HepG2 (cell line): ENCODE measurements around the gene OPRL1. TPM values are rescaled to one million over a fixed set of nuclear protein-coding genes. Genes with fewer than 3 reads are reported as not detected.
A peak's percentile ranks its signal among the peaks of the same experiment; 100 is the strongest.

Source experiments
- ARNTL ChIP-seq: sonication (generic); formaldehyde crosslinking; IDR thresholded peaks from 2 replicates; pipeline ENCODE4 v1.4.0; 2020; ENCODE audit warnings: mild to moderate bottlenecking, missing genetic modification reagents
- ATAD3A ChIP-seq: sonication (generic); formaldehyde crosslinking; IDR thresholded peaks from 2 replicates; pipeline ENCODE4 v1.4.0; 2020; ENCODE audit warnings: missing genetic modification reagents
- CHD2 ChIP-seq: IDR thresholded peaks from 2 replicates; pipeline ENCODE4 v1.6.1; 2011; ENCODE audit warnings: low read depth, low read length, improper control_type of control experiment
- HDAC2 ChIP-seq: sonication (generic); formaldehyde crosslinking; IDR thresholded peaks from 2 replicates; pipeline ENCODE4 v1.4.0; 2020; ENCODE audit warnings: missing genetic modification reagents
- KMT2A ChIP-seq: sonication (generic); formaldehyde crosslinking; IDR thresholded peaks from 2 replicates; pipeline ENCODE4 v1.4.0; 2020; ENCODE audit warnings: missing genetic modification reagents
- MIER2 ChIP-seq: IDR thresholded peaks from 2 replicates; pipeline ENCODE4 v1.6.1; 2016; ENCODE audit warnings: missing biosample characterization, missing genetic modification reagents
- POLR2AphosphoS5 ChIP-seq: IDR thresholded peaks from 2 replicates; pipeline ENCODE4 v1.6.1; 2012; ENCODE audit warnings: low read depth, low read length
- PTBP1 ChIP-seq: fragments of 200-400 bp; formaldehyde crosslinking; IDR thresholded peaks from 2 replicates; pipeline ENCODE4 v1.6.1; 2018; ENCODE audit warnings: low read length, low read depth; ENCODE audit not compliant: poor library complexity, severe bottlenecking
- SP2 ChIP-seq: sonication (generic); formaldehyde crosslinking; IDR thresholded peaks from 2 replicates; pipeline ENCODE4 v1.5.1; 2020; ENCODE audit warnings: mild to moderate bottlenecking, missing genetic modification reagents
- SRY ChIP-seq: sonication (generic); formaldehyde crosslinking; IDR thresholded peaks from 2 replicates; pipeline ENCODE4 v1.8.0; 2022; ENCODE audit warnings: mild to moderate bottlenecking, missing genetic modification reagents
- SYNCRIP ChIP-seq: fragments of 200-400 bp; formaldehyde crosslinking; IDR thresholded peaks from 2 replicates; pipeline ENCODE4 v1.6.1; 2018; ENCODE audit warnings: mild to moderate bottlenecking, low read depth, low read length; ENCODE audit not compliant: insufficient read depth
- U2AF2 ChIP-seq: fragments of 200-400 bp; formaldehyde crosslinking; IDR thresholded peaks from 2 replicates; pipeline ENCODE4 v1.6.1; 2017; ENCODE audit warnings: low read depth, mild to moderate bottlenecking, low read length
- ZNF136 ChIP-seq: sonication (generic); formaldehyde crosslinking; IDR thresholded peaks from 2 replicates; pipeline ENCODE4 v1.8.1; 2022; ENCODE audit warnings: low read depth, mild to moderate bottlenecking, moderate library complexity, missing genetic modification reagents
- ZNF160 ChIP-seq: sonication (generic); formaldehyde crosslinking; IDR thresholded peaks from 2 replicates; pipeline ENCODE4 v1.8.0; 2022; ENCODE audit warnings: mild to moderate bottlenecking, inconsistent platforms, missing genetic modification reagents
- ZNF20 ChIP-seq: sonication (generic); formaldehyde crosslinking; IDR thresholded peaks from 2 replicates; pipeline ENCODE4 v1.4.0; 2020; ENCODE audit warnings: mild to moderate bottlenecking, moderate library complexity, missing genetic modification reagents
- ZNF205 ChIP-seq: IDR thresholded peaks from 2 replicates; pipeline ENCODE4 v1.6.1; 2018; ENCODE audit warnings: missing biosample characterization, missing genetic modification reagents
- ZNF33A ChIP-seq: sonication (generic); formaldehyde crosslinking; IDR thresholded peaks from 2 replicates; pipeline ENCODE4 v1.5.1; 2020; ENCODE audit warnings: missing genetic modification reagents, mild to moderate bottlenecking, moderate library complexity, borderline replicate concordance
- ZNF549 ChIP-seq: sonication (generic); formaldehyde crosslinking; IDR thresholded peaks from 2 replicates; pipeline ENCODE4 v1.5.0; 2020; ENCODE audit warnings: missing genetic modification reagents
- ZNF775 ChIP-seq: sonication (generic); formaldehyde crosslinking; IDR thresholded peaks from 2 replicates; pipeline ENCODE4 v1.4.0; 2020; ENCODE audit warnings: missing genetic modification reagents, mild to moderate bottlenecking, moderate library complexity, borderline replicate concordance
- ZSCAN29 ChIP-seq: sonication (generic); formaldehyde crosslinking; conservative IDR thresholded peaks from 2 replicates; pipeline ENCODE4 v1.4.0; 2020; ENCODE audit warnings: mild to moderate bottlenecking, missing genetic modification reagents
- polyA plus RNA-seq, 8 experiments: library from polyadenylated mRNA; depleted of rRNA in 3 of 8; stranded (reverse) in 7 of 8; unstranded in 1 of 8; fragments of >200 nt; fragmentation: Illumina TruSeq in 4 of 8; extraction: Trizol in 4 of 8; gene quantifications; 2 replicates each; pipeline versions ENCODE4 v1.2.1 to v1.2.3, GENCODE V29; 2011 to 2016; ENCODE audit warnings: low read depth in 4 of 8, missing spikeins in 1 of 8, mixed read lengths in 1 of 8; ENCODE audit not compliant: insufficient read depth in 1 of 8
- total RNA-seq, 5 experiments: library from RNA; depleted of rRNA; stranded (reverse); fragments of >200 nt; fragmentation: Illumina TruSeq; extraction: Trizol; gene quantifications; 2 replicates each; pipeline ENCODE4 v1.2.3, GENCODE V29; 2016; ENCODE audit warnings: low read depth in 1 of 5
- TF ChIP-seq, protein P1 (sequence below): sonication (generic); formaldehyde crosslinking; IDR thresholded peaks from 2 replicates; pipeline ENCODE4 v1.4.0; 2020; ENCODE audit warnings: missing genetic modification reagents
- TF ChIP-seq, protein P2 (sequence below): sonication (generic); formaldehyde crosslinking; IDR thresholded peaks from 2 replicates; pipeline ENCODE4 v1.5.1; 2020; ENCODE audit warnings: missing genetic modification reagents, mild to moderate bottlenecking, borderline replicate concordance
- TF ChIP-seq, protein P3 (sequence below): sonication (generic); formaldehyde crosslinking; IDR thresholded peaks from 2 replicates; pipeline ENCODE4 v1.5.1; 2020; ENCODE audit warnings: mild to moderate bottlenecking, moderate library complexity, missing genetic modification reagents
- TF ChIP-seq, protein P4 (sequence below): sonication (generic); formaldehyde crosslinking; IDR thresholded peaks from 2 replicates; pipeline ENCODE4 v1.8.0; 2022; ENCODE audit warnings: mild to moderate bottlenecking, missing genetic modification reagents, borderline replicate concordance

Gene OPRL1
- total and polyA plus RNA-seq, 2 of the 13 experiments (the other 11 are each of a cell fraction or from before 2014, with no cell fraction given): 0.35 to 0.71 TPM

DNA sequence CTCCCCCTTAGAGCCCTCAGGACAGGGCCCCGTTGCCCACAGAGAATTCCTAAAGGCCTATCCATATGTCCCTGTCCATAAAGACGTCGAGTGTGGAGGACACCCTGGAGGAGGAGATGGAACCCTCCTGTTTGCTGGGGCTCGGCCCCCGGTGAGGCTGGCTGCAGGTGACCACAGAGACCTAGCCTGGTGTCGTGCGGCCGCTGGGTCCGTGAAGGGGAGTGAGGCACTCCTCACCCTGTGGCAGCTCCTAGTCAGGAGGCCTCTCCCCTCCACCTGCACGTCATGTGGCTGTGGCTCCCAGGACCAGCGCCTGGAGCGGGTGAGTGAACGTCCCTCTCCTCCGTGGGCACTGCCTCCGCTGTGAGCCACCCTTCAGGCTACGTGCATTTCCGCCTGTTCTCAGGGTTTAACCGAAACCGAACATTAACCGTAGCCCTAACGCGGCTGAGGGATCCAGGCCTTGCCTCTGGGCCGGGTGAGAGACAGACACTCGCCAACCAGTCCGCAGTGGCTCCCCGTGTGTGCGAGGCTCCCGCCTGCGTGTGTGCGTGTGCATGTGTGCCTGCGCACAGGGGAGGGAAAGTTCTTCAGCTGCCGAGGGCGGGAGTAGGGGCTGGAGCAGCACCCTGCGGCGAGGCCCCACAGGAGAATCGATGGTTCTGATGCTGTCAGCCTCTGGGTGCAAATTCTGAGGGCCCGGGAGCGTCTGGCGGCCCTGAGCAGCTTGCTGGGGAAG is 22.8 kb upstream of the OPRL1 start (continued):
- TF ChIP-seq HDAC2 (CRISPR knock-in tag) (0 out of 2 replicates have a peak, but pooled peaks have one; percentile 8), ZNF205 (CRISPR knock-in tag) (no peak), U2AF2 (no peak), PTBP1 (no peak), ZNF136 (CRISPR knock-in tag) (peak; percentile 28; the same call in 1 of the 2 replicates), ZNF775 (CRISPR knock-in tag) (no peak), ARNTL (no peak), CHD2 (no peak), ZNF20 (0 out of 2 replicates have a peak, but pooled peaks have one; percentile 45), MIER2 (no peak), KMT2A (CRISPR knock-in tag) (no peak), ZNF33A (no peak), ATAD3A (CRISPR knock-in tag) (no peak), ZNF160 (CRISPR knock-in tag) (peak; percentile 45; the same call in 1 of the 2 replicates), ZSCAN29 (CRISPR knock-in tag) (no peak; the same call in 1 of the 2 replicates), ZNF549 (CRISPR knock-in tag) (no peak), SYNCRIP (no peak), POLR2AphosphoS5 (no peak), SRY (CRISPR knock-in tag) (peak; percentile 88; the same call in 1 of the 2 replicates), SP2 (CRISPR knock-in tag) (peak; percentile 34; the same call in 1 of the 2 replicates)
- TF ChIP-seq, protein P1, sequence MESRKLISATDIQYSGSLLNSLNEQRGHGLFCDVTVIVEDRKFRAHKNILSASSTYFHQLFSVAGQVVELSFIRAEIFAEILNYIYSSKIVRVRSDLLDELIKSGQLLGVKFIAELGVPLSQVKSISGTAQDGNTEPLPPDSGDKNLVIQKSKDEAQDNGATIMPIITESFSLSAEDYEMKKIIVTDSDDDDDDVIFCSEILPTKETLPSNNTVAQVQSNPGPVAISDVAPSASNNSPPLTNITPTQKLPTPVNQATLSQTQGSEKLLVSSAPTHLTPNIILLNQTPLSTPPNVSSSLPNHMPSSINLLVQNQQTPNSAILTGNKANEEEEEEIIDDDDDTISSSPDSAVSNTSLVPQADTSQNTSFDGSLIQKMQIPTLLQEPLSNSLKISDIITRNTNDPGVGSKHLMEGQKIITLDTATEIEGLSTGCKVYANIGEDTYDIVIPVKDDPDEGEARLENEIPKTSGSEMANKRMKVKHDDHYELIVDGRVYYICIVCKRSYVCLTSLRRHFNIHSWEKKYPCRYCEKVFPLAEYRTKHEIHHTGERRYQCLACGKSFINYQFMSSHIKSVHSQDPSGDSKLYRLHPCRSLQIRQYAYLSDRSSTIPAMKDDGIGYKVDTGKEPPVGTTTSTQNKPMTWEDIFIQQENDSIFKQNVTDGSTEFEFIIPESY (CRISPR knock-in tag): peak; percentile 93
- TF ChIP-seq, protein P2, sequence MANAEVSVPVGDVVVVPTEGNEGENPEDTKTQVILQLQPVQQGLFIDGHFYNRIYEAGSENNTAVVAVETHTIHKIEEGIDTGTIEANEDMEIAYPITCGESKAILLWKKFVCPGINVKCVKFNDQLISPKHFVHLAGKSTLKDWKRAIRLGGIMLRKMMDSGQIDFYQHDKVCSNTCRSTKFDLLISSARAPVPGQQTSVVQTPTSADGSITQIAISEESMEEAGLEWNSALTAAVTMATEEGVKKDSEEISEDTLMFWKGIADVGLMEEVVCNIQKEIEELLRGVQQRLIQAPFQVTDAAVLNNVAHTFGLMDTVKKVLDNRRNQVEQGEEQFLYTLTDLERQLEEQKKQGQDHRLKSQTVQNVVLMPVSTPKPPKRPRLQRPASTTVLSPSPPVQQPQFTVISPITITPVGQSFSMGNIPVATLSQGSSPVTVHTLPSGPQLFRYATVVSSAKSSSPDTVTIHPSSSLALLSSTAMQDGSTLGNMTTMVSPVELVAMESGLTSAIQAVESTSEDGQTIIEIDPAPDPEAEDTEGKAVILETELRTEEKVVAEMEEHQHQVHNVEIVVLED (CRISPR knock-in tag): no peak; the same call in 1 of the 2 replicates
- TF ChIP-seq, protein P3, sequence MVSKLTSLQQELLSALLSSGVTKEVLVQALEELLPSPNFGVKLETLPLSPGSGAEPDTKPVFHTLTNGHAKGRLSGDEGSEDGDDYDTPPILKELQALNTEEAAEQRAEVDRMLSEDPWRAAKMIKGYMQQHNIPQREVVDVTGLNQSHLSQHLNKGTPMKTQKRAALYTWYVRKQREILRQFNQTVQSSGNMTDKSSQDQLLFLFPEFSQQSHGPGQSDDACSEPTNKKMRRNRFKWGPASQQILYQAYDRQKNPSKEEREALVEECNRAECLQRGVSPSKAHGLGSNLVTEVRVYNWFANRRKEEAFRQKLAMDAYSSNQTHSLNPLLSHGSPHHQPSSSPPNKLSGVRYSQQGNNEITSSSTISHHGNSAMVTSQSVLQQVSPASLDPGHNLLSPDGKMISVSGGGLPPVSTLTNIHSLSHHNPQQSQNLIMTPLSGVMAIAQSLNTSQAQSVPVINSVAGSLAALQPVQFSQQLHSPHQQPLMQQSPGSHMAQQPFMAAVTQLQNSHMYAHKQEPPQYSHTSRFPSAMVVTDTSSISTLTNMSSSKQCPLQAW (CRISPR knock-in tag): no peak; the same call in 1 of the 2 replicates
- TF ChIP-seq, protein P4, sequence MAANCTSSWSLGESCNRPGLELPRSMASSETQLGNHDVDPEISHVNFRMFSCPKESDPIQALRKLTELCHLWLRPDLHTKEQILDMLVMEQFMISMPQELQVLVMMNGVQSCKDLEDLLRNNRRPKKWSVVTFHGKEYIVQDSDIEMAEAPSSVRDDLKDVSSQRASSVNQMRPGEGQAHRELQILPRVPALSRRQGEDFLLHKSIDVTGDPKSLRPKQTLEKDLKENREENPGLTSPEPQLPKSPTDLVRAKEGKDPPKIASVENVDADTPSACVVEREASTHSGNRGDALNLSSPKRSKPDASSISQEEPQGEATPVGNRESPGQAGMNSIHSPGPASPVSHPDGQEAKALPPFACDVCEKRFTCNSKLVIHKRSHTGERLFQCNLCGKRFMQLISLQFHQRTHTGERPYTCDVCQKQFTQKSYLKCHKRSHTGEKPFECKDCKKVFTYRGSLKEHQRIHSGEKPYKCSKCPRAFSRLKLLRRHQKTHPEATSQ (CRISPR knock-in tag): peak; percentile 87; the same call in 1 of the 2 replicates
